GM12878 (cell line): ENCODE measurements around the gene UBXN11. TPM values are rescaled to one million over a fixed set of nuclear protein-coding genes. Genes with fewer than 3 reads are reported as not detected.

Experiments
- CUX1 ChIP-seq: IDR thresholded peaks from 2 replicates; pipeline ENCODE4 v1.6.1; 2012; ENCODE audit warnings: improper control_type of control experiment, low read depth, low read length; ENCODE audit not compliant: insufficient replicate concordance
- PRDM15 ChIP-seq: fragments of 450-650 bp; formaldehyde crosslinking; IDR thresholded peaks from 2 replicates; pipeline ENCODE4 v1.4.0; 2020; ENCODE audit warnings: mild to moderate bottlenecking, moderate library complexity
- SKIL ChIP-seq: fragments of 450-650 bp; IDR thresholded peaks from 2 replicates; pipeline ENCODE4 v1.6.1; 2017; ENCODE audit warnings: mild to moderate bottlenecking, low read depth, inconsistent platforms; ENCODE audit not compliant: poor library complexity, severe bottlenecking
- polyA plus RNA-seq, 11 experiments: library from polyadenylated mRNA; depleted of rRNA in 4 of 11; unstranded in 6 of 11; stranded (reverse) in 5 of 11; fragments of >200 nt; fragmentation: Nextera tagmentation in 4 of 11; fragmentation: Illumina TruSeq in 1 of 11; extraction: Ambion mirVana in 4 of 11; extraction: Trizol in 1 of 11; gene quantifications; 1 replicate in 1 of 11; 2 replicates in 10 of 11; pipeline versions ENCODE4 v1.2.1 to v1.2.3, GENCODE V29; 2011 to 2016; ENCODE audit warnings: inconsistent platforms in 2 of 11, missing spikeins in 2 of 11, low read depth in 1 of 11
- total RNA-seq, 4 experiments: library from RNA; depleted of rRNA in 3 of 4; stranded (reverse); fragments of >200 nt in 3 of 4; fragmentation: Illumina TruSeq in 1 of 4; extraction: Trizol in 1 of 4; gene quantifications; 2 replicates each; pipeline versions ENCODE4 v1.2.1 to v1.2.3, GENCODE V29; 2013 to 2021

The UBXN11 gene
- total and polyA plus RNA-seq, 10 of the 15 experiments (the other 5 are each of a cell fraction or from before 2014, with no cell fraction given), result 0.32 to 34.4 (median 9.6) TPM

- TF ChIP-seq SKIL (no peak), CUX1 (no peak), PRDM15 (CRISPR knock-in tag) (no peak)
Measured at GRCh38 chr1:26356106-26356505, 49.7 kb upstream of the UBXN11 start (continued).
